ENCODE measurements around the gene VPS9D1. TPM values are rescaled to one million over a fixed set of nuclear protein-coding genes. Genes with fewer than 3 reads are reported as not detected.

The VPS9D1 gene
- total RNA-seq, 1 donor from 2014 or later, result 3.4 TPM

- Histone ChIP-seq H3K4me3 (ENCODE audit: low read depth, low read length) (no peak overlapping the region), H3K27me3 (ENCODE audit: control insufficient read depth, insufficient read depth, low read length) (no peaks in the 10 kb centered on the region), H3K36me3 (ENCODE audit: control insufficient read depth, insufficient read depth, low read length) (peaks cover 35% of the 10 kb centered on the region)
- FAIRE-seq (no peak), DNase-seq (ENCODE audit: low read depth) (no peak)
- TF ChIP-seq CTCF (IDR thresholded peaks at IDR 0.05; ENCODE audit: insufficient read depth, low read length, severe bottlenecking), result no peak
These were observed 16.8 kb upstream of the VPS9D1 start for GRCh38 chr16:89737341-89738071.

GRCh38 chr16:89736554-89736953, 15.9 kb upstream of the VPS9D1 start:
- Histone ChIP-seq H3K27me3 (ENCODE audit: control insufficient read depth, insufficient read depth, low read length) (no peaks in the 10 kb centered on the region), H3K4me3 (ENCODE audit: low read depth, low read length) (no peak overlapping the region), H3K36me3 (ENCODE audit: control insufficient read depth, insufficient read depth, low read length) (peaks cover 37% of the 10 kb centered on the region)
- DNase-seq (ENCODE audit: low read depth) (no peak), FAIRE-seq (no peak)
- no peak for TF ChIP-seq CTCF (IDR thresholded peaks at IDR 0.05; ENCODE audit: insufficient read depth, low read length, severe bottlenecking)

GRCh38 chr16:89733792-89734191, 13.1 kb upstream of the VPS9D1 start:
- no peak for TF ChIP-seq CTCF (IDR thresholded peaks at IDR 0.05; ENCODE audit: insufficient read depth, low read length, severe bottlenecking)
- Histone ChIP-seq H3K36me3 (ENCODE audit: control insufficient read depth, insufficient read depth, low read length) (peaks cover 50% of the 10 kb centered on the region), H3K27me3 (ENCODE audit: control insufficient read depth, insufficient read depth, low read length) (no peaks in the 10 kb centered on the region), H3K4me3 (ENCODE audit: low read depth, low read length) (no peak overlapping the region)
- FAIRE-seq (no peak), DNase-seq (ENCODE audit: low read depth) (no peak)

- FAIRE-seq, result no peak
- no peak for DNase-seq (ENCODE audit: low read depth)
- H3K4me3 ChIP-seq (ENCODE audit: low read depth, low read length), result no peak overlapping the region
- H3K36me3 ChIP-seq (ENCODE audit: control insufficient read depth, insufficient read depth, low read length), result peaks cover 48% of the 10 kb centered on the region
- H3K27me3 ChIP-seq (ENCODE audit: control insufficient read depth, insufficient read depth, low read length), result no peaks in the 10 kb centered on the region
- TF ChIP-seq CTCF (IDR thresholded peaks at IDR 0.05; ENCODE audit: insufficient read depth, low read length, severe bottlenecking), result no peak
These were observed 12.6 kb upstream of the VPS9D1 start for GRCh38 chr16:89733322-89733721.

- Histone ChIP-seq H3K27me3 (ENCODE audit: control insufficient read depth, insufficient read depth, low read length) (no peaks in the 10 kb centered on the region), H3K36me3 (ENCODE audit: control insufficient read depth, insufficient read depth, low read length) (peaks cover 45% of the 10 kb centered on the region), H3K4me3 (ENCODE audit: low read depth, low read length) (no peak overlapping the region)
- peak; percentile 58 for FAIRE-seq
- no peak for TF ChIP-seq CTCF (IDR thresholded peaks at IDR 0.05; ENCODE audit: insufficient read depth, low read length, severe bottlenecking)
- no peak for DNase-seq (ENCODE audit: low read depth)
These were observed 12.2 kb upstream of the VPS9D1 start for GRCh38 chr16:89732918-89733242.
